Panc1 (cell line): ENCODE measurements around the gene SPOCK1. TPM values are rescaled to one million over a fixed set of nuclear protein-coding genes. Genes with fewer than 3 reads are reported as not detected.

ENCODE experiments used
- ATAC-seq: fragments of 200-7000 bp; cut with Tn5 transposase; 2 replicates; pipeline ENCODE4 v1.9.1; 2020; ENCODE audit warnings: mild to moderate bottlenecking, moderate library complexity
- BruUV-seq: library from RNA; stranded (reverse); fragments of 400-500 nt; replicated peaks from 2 replicates; lab custom pipeline; 2021; lab: Mats Ljungman, UMichigan
- CTCF ChIA-PET: fragments of 300-600 bp; sonication (Branson Sonifier 250); formaldehyde crosslinking; loops from one replicate; lab custom pipeline; 2022; ENCODE audit warnings: antibody characterized with exemption; lab: Charles Lee
- POLR2A ChIA-PET: fragments of 300-600 bp; sonication (Branson Sonifier 250); formaldehyde crosslinking; loops from one replicate; lab custom pipeline; 2022; ENCODE audit warnings: antibody characterized with exemption; lab: Charles Lee
- DNase-seq: peaks from one replicate; pipeline ENCODE4 v3.0.0-alpha.2; 2010; ENCODE audit warnings: low read depth, low spot score
- H3K27ac ChIP-seq: 2 replicates; pipeline ENCODE4 v1.5.1; 2011; ENCODE audit warnings: mild to moderate bottlenecking, low read length, inconsistent platforms
- H3K27me3 ChIP-seq: fragments of 200-500 bp; sonication (Bioruptor generic); 2 replicates; pipeline ENCODE4 v1.6.0; 2014; ENCODE audit warnings: low read length, inconsistent platforms; ENCODE audit not compliant: control insufficient read depth, insufficient read depth
- H3K36me3 ChIP-seq: fragments of 200-500 bp; sonication (Bioruptor generic); 2 replicates; pipeline ENCODE4 v1.5.1; 2014; ENCODE audit warnings: inconsistent platforms, mild to moderate bottlenecking, low read length, moderate library complexity; ENCODE audit not compliant: control insufficient read depth, insufficient read depth
- H3K4me1 ChIP-seq: 2 replicates; pipeline ENCODE4 v1.5.1; 2011; ENCODE audit warnings: inconsistent platforms, mild to moderate bottlenecking, low read length, moderate library complexity; ENCODE audit not compliant: control insufficient read depth, insufficient read depth
- H3K4me3 ChIP-seq, 2 experiments: 2 replicates each; pipeline ENCODE4 v1.5.1; 2011 to 2012; ENCODE audit warnings: low read depth in 2 of 2, low read length in 2 of 2, mild to moderate bottlenecking in 2 of 2, inconsistent platforms in 1 of 2, moderate library complexity in 1 of 2
- H3K9me3 ChIP-seq: fragments of 200-500 bp; sonication (Bioruptor generic); 2 replicates; pipeline ENCODE4 v1.5.1; 2014; ENCODE audit warnings: low read depth, mild to moderate bottlenecking, inconsistent platforms, low read length, moderate library complexity; ENCODE audit not compliant: control insufficient read depth, insufficient read depth
- POLR2AphosphoS5 ChIP-seq: IDR thresholded peaks from 2 replicates; pipeline ENCODE4 v1.6.1; 2012; ENCODE audit warnings: mild to moderate bottlenecking, low read depth, low read length, moderate library complexity
- SIN3A ChIP-seq: IDR thresholded peaks from 2 replicates; pipeline ENCODE4 v1.6.1; 2012; ENCODE audit warnings: low read depth, mild to moderate bottlenecking, low read length, moderate library complexity, borderline replicate concordance; ENCODE audit not compliant: insufficient read depth
- TCF7L2 ChIP-seq: IDR thresholded peaks from 2 replicates; pipeline ENCODE4 v1.6.1; 2011; ENCODE audit warnings: mild to moderate bottlenecking, low read depth, low read length, inconsistent platforms
- in situ Hi-C: cut with HindIII; loops from 2 replicates; pipeline ENCODE4 v1.10.0; 2016; ENCODE audit warnings: low sequenced_read_pairs, low pct_unique_long_range_greater_than_20kb
- intact Hi-C: fragments of 100-400 bp; cut with micrococcal nuclease; formaldehyde crosslinking; loops from one replicate; pipeline ENCODE4 v1.10.0; 2022; ENCODE audit not compliant: unreplicated experiment
- total RNA-seq: library from RNA; stranded (reverse); gene quantifications from one replicate; pipeline ENCODE4 v1.2.1, GENCODE V29; 2021; ENCODE audit not compliant: unreplicated experiment
- TF ChIP-seq, protein P1 (sequence below): fragments of 450-650 bp; IDR thresholded peaks from 2 replicates; pipeline ENCODE4 v1.5.1; 2017; ENCODE audit warnings: mild to moderate bottlenecking
- TF ChIP-seq, protein P2 (sequence below), 2 experiments: IDR thresholded peaks; 2 replicates each; pipeline ENCODE4 v1.6.1; 2011 to 2012; ENCODE audit warnings: low read depth in 2 of 2, control low read depth in 1 of 2, low read length in 1 of 2, mild to moderate bottlenecking in 1 of 2, moderate library complexity in 1 of 2; ENCODE audit not compliant: insufficient read depth in 1 of 2

The SPOCK1 gene
- total RNA-seq, 1 experiment from 2014 or later = 15.6 TPM

DNA sequence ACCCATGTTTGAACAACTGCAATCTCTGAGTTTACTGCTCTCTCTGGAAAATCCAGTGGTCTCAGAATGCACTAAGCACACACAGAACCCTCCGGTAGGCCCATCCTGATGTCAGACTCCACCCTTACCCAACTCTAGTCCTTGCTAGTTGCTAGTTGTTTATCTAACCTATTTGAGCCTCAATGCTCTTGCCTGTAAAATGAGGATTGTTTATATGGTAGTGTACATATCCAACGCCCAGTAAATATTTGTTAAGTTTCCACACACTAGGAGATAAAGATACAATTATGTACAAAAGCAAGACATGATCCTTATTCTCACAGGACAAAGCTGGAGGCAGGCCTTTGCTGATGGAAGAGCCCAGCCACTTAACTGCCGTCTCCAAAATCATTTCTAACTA is 192.2 kb downstream of the SPOCK1 start:
- CTCF ChIA-PET = interaction anchor here (1.6 kb wide), 1 partner anchor 13 kb away, joined by 4 read pairs; no protein-coding TSS in a partner anchor
- no peaks in the 10 kb centered on the region for H3K9me3 ChIP-seq
- TF ChIP-seq POLR2AphosphoS5 = no peak
- TF ChIP-seq TCF7L2 = no peak
- TF ChIP-seq, protein P1, sequence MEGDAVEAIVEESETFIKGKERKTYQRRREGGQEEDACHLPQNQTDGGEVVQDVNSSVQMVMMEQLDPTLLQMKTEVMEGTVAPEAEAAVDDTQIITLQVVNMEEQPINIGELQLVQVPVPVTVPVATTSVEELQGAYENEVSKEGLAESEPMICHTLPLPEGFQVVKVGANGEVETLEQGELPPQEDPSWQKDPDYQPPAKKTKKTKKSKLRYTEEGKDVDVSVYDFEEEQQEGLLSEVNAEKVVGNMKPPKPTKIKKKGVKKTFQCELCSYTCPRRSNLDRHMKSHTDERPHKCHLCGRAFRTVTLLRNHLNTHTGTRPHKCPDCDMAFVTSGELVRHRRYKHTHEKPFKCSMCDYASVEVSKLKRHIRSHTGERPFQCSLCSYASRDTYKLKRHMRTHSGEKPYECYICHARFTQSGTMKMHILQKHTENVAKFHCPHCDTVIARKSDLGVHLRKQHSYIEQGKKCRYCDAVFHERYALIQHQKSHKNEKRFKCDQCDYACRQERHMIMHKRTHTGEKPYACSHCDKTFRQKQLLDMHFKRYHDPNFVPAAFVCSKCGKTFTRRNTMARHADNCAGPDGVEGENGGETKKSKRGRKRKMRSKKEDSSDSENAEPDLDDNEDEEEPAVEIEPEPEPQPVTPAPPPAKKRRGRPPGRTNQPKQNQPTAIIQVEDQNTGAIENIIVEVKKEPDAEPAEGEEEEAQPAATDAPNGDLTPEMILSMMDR = no peak
- TF ChIP-seq, protein P2, sequence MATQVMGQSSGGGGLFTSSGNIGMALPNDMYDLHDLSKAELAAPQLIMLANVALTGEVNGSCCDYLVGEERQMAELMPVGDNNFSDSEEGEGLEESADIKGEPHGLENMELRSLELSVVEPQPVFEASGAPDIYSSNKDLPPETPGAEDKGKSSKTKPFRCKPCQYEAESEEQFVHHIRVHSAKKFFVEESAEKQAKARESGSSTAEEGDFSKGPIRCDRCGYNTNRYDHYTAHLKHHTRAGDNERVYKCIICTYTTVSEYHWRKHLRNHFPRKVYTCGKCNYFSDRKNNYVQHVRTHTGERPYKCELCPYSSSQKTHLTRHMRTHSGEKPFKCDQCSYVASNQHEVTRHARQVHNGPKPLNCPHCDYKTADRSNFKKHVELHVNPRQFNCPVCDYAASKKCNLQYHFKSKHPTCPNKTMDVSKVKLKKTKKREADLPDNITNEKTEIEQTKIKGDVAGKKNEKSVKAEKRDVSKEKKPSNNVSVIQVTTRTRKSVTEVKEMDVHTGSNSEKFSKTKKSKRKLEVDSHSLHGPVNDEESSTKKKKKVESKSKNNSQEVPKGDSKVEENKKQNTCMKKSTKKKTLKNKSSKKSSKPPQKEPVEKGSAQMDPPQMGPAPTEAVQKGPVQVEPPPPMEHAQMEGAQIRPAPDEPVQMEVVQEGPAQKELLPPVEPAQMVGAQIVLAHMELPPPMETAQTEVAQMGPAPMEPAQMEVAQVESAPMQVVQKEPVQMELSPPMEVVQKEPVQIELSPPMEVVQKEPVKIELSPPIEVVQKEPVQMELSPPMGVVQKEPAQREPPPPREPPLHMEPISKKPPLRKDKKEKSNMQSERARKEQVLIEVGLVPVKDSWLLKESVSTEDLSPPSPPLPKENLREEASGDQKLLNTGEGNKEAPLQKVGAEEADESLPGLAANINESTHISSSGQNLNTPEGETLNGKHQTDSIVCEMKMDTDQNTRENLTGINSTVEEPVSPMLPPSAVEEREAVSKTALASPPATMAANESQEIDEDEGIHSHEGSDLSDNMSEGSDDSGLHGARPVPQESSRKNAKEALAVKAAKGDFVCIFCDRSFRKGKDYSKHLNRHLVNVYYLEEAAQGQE (IDR thresholded peaks at IDR 0.05; ENCODE audit: insufficient read depth in 1 of 2, low read depth in 2 of 2, low read length in 1 of 2) = no peak
- TF ChIP-seq SIN3A = no peak
- no peak for ATAC-seq
- H3K36me3 ChIP-seq = no peaks in the 10 kb centered on the region
- no peak overlapping the region for H3K27ac ChIP-seq
- POLR2A ChIA-PET = no interaction called here
- no peaks in the 10 kb centered on the region for H3K4me1 ChIP-seq
- intact Hi-C loops = no loop called here
- DNase-seq = no peak
- no TSS peak for BruUV-seq
- in situ Hi-C loops = no loop called here
- no peak overlapping the region for H3K4me3 ChIP-seq
- H3K27me3 ChIP-seq = peaks cover 2% of the 10 kb centered on the region; the same call in 1 of the 2 replicates

DNA sequence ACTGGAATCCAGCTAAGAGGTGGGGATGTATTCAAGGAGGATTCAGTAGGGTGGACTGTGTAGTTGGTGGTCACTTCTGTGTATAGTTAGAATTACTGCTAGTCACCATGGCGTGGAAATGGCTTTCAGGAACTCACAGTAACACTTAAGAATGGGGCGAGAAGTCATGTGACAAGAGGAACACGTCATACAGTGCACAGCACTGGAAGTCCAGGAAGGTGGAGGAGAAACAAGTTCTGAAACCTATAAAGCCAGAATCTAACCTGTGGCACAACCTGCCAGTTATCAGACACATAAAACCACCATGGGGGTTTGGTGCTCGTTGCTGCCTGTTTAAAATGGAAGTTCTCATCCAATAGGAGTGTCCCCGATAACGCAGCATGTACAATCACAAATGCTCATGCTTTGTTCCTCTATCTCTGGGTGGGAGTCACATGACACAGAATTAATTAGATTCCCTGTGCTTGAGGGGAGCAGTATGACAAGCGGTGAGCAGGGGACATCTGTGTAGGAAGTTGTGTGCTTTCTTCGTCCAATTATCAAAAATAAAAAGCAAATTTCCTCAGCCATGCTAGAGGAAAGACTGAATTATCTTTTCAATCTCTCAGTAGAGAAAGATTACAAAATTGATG is 193.0 kb downstream of the SPOCK1 start:
- no peaks in the 10 kb centered on the region for H3K4me1 ChIP-seq
- DNase-seq = no peak
- no peak for ATAC-seq
- in situ Hi-C loops (no loop called here), intact Hi-C loops (no loop called here)
- TF ChIP-seq POLR2AphosphoS5 (no peak), SIN3A (no peak), TCF7L2 (no peak)
- TF ChIP-seq, protein P1 = no peak
- TF ChIP-seq, protein P2 (IDR thresholded peaks at IDR 0.05; ENCODE audit: insufficient read depth in 1 of 2, low read depth in 2 of 2, low read length in 1 of 2) = no peak
- H3K27ac ChIP-seq = no peak overlapping the region
- no peaks in the 10 kb centered on the region; the same call in 1 of the 2 replicates for H3K27me3 ChIP-seq
- ChIA-PET CTCF (no interaction called here), POLR2A (no interaction called here)
- BruUV-seq = no TSS peak
- no peaks in the 10 kb centered on the region for H3K9me3 ChIP-seq
- H3K36me3 ChIP-seq = no peaks in the 10 kb centered on the region
- no peak overlapping the region for H3K4me3 ChIP-seq
